HT1080 (cell line): Measurements from ENCODE around the gene SSBP1. TPM values are rescaled to one million over a fixed set of nuclear protein-coding genes. Genes with fewer than 3 reads are reported as not detected.
"Not testable (repeated sequence)": the region's sequence is repeated elsewhere in the genome, so short reads cannot be mapped to it uniquely, and the experiment has no call there.

ENCODE experiments used
- DNase-seq: peaks from one replicate; pipeline ENCODE4 v3.0.0-alpha.2; 2015; ENCODE audit warnings: low read depth
- polyA plus RNA-seq, 2 experiments: library from polyadenylated mRNA; depleted of rRNA; stranded (reverse); fragments of >200 nt; gene quantifications; 2 replicates each; pipeline ENCODE4 v1.2.3, GENCODE V29; 2015
- total RNA-seq: library from RNA; depleted of rRNA; stranded (reverse); fragments of >200 nt; shearing (Covaris generic); gene quantifications from 2 replicates; pipeline ENCODE4 v1.2.3, GENCODE V29; 2014; rRNA removed

SSBP1 gene, protein sequence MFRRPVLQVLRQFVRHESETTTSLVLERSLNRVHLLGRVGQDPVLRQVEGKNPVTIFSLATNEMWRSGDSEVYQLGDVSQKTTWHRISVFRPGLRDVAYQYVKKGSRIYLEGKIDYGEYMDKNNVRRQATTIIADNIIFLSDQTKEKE
- 370 and 377 TPM in 2 replicates for total RNA-seq
- 379 and 433 TPM in 2 replicates for polyA plus RNA-seq (2015; cell fraction: cytosol; rRNA removed)
- 311 and 333 TPM in 2 replicates for polyA plus RNA-seq (2015; cell fraction: nucleus; rRNA removed)

DNA sequence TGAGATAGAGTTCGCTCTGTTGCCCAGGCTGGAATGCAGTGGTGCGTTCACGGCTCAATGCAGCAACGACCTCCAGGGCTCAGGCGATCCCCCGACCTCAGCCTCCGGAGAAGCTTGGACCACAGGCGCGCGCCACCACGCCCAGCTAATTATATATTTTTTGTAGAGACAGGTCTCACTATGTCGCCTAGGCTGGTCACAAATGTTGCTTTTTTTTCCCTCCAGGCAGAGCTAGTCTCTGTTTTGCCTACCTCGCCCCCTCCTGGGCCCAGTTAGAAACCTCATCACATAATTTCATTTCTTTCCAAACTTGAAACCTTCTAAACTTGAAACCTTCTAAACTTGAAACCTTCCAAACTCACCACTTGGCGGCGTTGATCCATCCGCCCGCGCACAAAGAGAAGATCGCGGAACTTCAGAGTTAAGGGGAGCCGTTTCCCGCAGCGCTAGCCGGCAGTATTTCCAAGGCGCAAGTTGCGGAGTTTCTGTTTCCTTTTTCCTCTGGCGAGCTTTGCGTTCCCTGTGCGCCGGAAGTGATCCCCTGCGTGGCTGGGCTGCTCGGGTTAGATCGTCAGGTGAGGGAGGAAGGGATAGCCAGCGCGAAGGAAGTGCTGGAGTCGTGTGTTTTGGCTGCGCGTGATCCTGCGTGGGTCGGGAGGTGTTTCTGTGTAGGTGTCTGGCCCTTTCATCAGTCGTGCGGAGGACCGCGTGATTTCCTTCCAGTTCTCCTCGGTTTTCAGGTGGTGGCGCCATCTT, at the start of gene SSBP1:
Gene SSBP1 (plus strand): TSS at position 523 of the 756 bp plus-strand sequence. CDS start 809 bp downstream, outside the sequence.
- peak; percentile 96 for DNase-seq

DNA sequence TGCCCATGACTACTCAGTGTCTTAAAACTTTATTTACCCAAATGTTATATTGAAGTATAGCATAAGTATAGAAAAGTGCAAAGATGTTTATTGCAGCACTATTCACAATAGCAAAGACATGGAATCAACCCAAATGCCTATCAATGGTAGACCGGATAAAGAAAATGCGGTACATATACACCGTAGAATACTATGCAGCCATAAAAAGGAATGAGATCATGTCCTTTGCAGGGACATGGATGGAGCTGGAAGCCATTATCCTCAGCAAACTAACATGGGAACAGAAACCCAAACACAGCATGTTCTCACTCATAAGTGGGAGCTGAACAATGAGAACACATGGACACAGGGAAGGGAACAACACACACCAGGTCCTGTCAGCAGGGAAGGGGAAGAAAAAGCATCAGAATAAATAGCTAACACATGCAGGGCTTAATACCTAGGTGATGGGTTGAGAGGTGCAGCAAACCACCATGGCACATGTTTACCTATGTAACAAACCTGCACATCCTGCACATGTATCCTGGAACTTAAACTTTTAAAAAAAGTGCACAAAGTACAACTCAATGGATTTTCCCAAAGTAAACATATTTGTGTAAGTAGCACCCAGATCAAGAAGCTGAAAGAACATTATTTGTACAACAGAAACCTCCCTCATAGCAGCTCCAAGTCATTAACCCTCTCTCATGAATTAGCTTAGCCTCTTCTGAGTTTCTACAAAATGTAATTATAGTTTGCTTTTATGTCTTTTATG, 48.9 kb upstream of the SSBP1 start:
- not testable (repeated sequence) for DNase-seq

DNA sequence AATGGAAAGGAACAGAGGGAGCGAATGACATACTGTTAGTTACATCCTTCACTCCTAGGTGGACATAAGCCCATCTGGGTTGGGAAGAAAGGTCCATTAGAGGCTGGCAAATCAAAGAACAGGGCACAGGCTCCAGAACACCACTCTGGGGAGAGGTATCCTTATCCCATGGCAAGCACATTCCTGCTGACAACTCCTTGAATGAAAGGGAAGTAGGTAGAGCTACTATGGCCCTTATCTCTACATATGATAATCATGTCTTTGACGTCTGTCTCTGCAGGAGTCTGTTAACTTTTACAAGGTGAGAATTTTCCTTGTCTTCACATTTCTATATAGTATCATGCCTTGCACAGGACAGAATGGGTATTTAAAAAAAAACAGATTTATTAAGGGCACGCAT, 46.6 kb upstream of the SSBP1 start:
- DNase-seq, result no peak

DNA sequence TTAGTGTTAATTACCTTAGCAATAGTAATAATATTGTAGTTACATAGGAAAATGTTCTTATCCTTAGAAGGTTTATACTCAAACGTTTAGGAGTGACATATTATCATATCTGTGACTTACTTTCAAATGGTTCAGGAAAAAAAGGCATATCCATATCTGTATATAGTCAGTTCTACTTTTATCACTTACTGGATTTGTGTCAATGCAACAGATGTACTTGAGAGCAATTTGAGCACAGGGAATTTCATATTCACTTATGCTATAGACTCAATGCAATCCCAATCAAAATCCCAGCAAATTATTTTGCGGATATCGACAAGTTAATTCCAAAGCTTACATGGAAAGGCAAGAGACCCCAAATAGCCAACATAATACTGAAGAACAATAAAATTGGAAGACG, 46.2 kb upstream of the SSBP1 start:
- no peak for DNase-seq

DNA sequence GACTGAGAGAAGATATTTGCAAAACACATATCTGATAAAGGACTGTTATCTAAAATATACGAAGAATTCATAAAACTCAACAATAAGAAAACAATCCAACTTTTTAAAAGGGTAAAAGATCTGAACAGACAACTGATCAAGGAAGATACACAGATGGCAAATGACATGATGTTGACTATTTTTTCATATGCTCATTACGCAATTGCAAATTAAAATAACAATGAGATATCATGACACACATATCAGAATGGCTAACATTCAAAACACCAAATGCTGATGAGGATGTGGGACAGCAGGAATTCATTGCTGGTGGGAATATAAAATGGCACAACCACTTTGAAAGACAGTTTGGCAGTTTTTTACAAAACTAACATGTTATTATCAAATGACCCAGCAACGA, 45.1 kb upstream of the SSBP1 start:
- DNase-seq, result no peak

DNA sequence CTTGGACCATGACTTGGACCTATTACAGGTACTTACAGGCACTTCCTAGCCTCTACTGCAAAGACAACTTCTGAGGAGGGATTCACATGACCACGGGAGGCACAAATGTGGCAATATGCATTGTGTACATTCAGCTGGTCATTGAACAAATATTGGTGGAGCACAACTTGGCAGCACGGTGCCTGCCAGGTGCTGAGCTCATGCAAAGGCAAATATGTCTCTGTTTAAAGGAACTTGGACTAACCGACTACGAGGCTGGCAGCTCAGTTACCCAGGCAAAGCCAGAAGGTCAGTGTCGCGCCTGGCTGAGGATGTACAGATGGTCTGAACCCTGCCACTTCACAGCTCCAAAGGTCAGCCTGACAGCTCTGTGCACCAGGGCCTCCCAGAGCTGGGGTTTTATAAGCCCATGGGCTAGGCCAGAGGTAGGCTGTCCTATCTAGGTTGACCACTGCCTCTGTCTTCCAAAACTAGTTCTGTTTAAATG, 42.3 kb upstream of the SSBP1 start:
- DNase-seq, result no peak

DNA sequence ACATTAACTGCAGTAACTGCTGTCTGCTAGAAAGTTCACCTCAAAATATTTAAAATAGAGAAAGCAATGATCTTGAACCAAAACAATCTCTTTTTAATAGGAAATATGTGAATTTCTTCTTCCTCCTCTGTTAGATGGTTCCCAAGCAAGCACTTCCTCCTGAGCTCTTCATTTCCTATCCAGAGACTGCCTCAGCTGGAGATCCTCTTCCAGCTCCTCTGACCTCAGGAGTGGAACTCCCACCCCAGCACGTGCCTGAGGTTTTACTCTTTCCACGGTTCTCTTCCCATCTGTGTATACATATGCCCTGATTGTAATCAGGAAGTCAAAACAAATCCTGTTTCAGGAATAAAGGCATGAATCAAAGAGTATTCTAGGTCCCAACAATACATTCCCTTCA, 41.8 kb upstream of the SSBP1 start:
- no peak for DNase-seq

DNA sequence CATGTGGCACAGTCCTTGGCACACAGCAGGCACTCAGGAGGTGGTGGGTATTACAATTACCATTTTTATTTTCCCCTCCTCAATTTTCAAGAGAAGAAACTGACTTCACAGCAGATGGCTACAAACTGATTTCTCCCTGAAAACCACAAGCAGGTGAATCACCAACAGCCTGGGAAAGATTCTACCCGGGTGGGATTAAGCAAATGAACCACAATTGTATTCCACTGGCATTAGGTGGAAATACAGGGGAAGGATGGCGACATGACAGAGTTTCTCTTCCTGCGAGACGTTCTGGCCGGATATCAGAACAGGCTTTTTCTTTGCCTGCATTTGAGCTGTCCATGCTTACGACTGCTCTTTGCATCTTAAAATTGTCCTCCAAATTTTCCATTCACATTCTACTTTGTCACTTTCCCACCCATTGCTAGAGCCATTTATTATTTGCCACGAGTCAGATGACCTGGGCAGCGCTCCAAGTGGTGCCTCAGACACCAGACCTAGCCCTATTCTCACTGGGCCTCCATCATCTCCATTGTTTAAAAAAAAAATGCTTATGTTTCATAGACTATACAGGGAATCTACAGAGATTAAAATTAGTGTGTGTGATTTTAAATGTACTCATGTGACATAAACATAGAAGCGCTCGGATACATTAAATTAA, 40.8 kb upstream of the SSBP1 start:
- DNase-seq, result peak; percentile 95

DNA sequence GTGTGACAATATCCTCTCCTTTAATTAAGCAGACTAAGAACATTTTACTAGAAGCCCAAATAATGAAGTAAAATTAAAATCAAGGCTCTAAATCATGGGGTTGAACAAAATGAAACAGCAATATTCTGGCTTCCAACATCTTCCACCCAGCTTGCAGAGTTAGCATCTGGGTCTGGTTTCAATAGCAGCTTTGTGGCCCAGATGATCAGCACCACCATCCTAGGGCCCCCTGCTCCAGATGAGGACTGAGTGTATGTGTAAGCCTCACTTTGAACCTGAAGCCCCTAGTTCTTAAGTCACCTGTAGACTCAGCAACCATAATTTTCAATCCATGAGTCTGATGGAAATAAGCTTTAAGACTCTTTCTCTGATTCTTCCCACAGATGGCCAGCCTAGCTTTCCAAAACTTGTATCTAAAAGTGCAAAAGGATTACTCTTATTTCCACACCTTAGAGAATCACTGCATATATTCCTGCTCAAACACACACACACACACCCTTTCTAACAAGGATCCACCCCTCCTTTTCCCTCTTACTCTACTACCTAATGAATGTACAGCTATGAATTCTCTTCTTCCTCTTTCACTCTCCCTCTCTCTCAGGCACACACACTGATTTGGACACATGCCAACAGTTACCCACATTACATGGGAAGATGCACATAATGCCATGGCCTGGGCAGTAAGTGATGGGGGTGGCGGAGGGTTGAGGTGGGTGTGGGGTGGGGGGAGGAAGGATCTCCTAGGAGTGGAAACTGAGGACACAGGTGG, 39.7 kb upstream of the SSBP1 start:
- DNase-seq, result no peak

DNA sequence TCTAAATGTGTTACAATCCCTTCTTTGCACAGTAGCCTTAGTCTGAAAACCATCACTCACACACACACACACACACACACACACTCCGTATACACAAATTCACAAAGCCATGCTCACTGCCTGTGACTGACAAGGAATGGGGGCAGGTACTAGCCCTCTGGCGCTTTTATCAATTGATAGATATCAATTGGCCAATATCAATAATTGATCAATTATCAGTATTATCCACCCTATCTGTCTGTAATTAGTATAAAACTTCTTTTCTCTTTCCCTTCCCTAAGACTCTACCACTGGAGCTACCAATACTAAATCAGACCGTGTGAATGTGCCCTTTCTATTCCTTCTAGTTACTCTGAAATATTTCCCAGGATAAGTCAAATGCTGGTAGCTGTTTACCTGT, 38.3 kb upstream of the SSBP1 start:
- no peak for DNase-seq

DNA sequence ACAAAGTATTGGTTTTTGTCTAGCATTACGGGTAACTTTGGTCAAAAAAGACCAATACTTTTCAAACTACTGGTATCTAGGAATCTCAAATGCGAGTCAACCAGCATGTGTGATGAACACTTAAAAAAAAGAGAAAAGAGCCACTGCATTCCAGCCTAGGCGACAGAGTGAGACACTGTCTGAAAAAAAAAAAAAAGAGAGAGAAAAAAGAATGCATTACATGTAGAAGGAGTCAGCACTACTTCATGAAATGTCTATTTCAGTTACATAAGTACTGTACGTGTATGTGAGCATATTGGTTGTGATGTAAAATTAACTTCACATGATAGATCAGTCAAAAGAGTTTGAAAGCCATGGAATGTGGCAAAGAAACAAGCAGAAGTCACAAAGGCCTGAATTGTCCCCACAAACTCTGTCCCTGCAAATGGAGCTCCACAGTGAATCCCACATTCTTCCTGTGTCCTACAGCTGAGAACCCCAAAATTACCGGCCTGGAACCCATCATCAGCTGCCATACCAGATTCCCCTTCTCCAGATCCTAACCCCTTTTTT, 37.8 kb upstream of the SSBP1 start:
- peak; percentile 36 for DNase-seq

DNA sequence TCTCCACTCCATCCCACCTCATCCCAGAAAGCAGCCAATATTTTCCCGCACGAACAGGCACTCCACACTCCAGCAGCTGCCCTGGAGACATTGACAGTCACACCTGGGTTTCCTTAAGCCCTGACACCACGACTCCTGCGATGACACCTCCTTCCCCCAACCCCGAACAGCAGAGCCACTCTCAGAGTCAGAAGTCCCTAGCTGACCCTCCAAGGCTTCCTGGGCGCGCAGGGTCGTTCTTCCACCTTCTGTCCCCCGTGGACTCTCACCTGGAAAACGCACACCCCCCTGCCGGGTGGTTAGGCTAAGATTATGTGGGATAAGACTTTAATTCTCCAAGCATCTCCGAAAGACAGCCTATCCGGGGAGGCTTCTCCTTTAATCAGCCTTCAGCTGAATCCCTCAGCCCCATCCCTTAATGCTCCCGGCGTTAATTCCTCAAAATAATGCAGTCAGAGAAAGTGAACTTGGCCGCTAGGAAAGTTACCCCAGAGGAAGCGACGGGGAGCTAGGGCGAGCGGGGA, 37.2 kb upstream of the SSBP1 start:
- no peak for DNase-seq

DNA sequence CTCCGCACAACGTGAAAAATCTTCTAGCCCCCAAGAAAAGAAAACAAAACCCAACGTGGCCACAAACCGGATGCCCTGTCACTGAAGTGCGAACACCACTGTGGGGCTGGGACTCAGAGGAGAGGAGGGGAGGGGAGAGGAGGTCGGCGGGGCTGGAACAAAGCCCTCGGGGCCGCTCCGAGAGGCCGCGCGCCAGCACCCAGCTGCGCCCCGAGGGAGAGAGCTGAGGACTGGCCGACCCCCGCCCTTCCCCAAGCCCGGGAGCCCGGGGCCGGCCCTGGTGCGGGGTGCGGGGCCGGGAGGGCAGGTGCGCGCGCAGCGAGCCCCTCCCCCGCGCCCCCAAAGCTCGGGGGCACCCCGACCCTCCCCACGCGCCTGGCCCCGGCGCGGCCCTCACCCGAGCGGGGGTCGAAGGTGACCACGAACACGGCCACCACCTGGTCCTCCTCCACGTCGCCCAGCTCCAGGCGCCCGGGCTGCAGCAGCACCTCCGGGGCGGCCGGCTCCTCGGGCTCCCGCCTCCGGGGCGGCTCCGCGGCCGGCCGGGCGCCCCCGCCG, 36.6 kb upstream of the SSBP1 start:
- DNase-seq, result peak; percentile 27

DNA sequence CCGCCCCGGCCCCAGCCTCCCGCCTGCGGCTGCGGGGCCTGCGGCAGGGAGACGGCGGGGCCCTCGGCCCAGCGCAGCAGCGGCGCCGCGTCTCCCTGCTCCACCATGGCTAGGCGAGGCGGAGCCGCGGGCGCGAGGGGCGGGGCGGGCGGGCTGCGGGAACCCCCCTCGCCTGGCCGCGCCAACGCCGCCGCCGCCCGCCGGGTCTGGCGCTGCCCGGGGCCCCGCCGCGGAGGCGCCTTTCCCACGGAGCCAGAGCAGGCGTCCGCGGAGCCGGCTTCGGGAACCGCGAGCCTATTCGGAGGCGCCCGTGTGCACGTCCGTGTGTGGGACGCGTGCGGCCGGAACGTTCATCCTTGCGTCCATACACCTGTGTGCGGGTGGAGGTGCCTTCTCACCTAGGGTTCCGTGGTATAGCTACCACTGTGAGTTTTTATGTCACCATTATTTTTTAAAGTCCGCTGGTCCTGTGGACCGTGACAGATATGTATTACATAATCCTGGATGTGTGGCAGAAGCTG, 36.1 kb upstream of the SSBP1 start, which contains the start of gene DENND11:
Gene DENND11 (minus strand): TSS at position 120 of the 521 bp plus-strand sequence. CDS start 13 bp downstream, at position 107.
- DNase-seq, result no peak

DNA sequence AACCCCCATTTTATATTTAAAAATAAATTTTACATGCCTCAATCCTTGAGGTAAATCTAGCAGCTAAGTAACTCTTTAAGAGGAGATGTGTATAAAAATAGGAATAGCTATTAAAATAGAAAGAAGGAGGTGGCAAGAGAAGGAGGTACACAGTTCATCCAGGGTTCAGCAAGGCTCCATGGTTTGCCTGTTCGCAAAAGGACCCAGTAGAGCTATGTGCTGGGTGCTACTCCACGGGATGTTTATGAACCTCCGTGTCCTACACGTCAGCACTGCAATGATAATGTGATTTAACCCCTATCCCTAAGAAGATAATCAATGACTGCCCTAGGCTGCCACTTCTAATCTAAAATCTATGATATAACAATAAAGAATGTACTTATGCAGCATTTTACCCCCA, 35.3 kb upstream of the SSBP1 start:
- DNase-seq, result no peak

DNA sequence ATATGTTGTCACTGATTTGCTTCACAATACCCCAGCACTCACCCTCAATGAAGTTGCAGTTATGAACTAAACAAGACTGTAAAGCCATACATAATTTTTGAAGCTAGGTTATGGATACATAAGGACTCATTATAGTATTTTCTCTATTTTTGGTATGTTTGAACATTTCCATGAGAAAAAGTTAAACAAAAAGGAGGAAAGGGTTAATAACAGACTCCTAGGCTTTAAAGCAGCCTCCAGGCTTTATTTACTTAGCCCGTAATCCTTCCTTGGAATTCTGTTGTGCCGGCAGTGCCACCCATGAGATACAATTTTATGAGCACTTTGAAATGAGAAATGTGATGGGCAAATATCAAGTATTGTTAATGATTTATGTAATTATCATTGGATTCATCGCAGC, 34.0 kb upstream of the SSBP1 start:
- DNase-seq, result no peak

DNA sequence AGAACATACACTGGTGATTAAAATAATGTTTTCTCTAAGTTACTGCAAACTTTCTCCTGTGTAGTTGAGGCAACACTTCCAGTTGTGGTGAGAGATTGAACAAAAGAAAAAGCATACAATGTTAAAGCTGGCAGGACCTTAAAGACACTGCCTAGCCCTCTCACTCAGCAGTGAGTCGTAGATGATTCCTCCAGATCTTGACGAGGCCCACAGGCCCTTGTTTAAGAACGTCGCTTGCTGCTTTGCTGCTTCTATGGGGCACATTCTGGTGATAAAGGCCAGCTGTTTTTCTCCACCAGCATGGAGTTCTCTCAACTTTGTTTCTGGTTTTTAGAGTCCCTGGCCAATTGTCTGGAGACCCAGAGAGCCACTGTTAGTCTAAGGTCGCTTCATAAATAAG, 33.4 kb upstream of the SSBP1 start:
- DNase-seq, result no peak

DNA sequence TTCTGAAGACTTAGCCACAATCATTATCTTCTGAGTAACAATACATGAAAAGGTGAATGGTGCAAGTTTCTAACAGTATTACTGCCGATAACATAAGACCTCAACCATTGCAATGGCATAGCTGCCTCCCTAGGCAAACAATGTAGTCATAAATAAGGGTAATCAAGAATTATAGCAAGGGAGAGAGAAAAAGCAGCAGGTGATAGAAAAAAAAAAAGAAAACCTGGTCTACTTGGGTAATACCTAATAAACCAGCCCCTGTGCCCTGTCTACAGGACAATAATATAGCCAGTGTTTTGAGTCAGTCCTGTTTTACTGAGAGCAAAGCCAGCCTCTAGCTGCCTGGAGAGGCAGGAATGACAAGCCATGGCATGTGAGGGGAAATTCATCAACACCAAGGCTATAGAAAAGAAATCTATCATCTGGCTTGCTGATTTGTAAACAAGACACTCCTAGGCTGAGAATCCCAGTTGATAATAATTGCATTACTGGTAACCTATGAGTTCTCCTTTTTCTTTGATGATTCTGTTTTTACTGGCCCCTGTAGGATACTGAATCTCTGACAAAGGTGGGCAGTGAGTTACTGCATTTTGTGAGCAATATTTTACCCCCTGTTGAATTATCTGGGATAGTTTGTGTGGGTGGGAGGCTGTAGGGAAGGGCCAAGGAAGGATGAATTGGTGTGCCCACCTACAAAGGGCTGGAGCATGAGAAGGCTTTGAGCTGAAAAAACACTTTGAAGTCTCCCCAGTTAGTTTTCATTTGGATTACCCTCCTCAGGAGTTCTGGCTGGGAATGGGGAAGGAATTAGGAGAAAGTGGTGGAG, 31.7 kb upstream of the SSBP1 start:
- DNase-seq, result no peak

DNA sequence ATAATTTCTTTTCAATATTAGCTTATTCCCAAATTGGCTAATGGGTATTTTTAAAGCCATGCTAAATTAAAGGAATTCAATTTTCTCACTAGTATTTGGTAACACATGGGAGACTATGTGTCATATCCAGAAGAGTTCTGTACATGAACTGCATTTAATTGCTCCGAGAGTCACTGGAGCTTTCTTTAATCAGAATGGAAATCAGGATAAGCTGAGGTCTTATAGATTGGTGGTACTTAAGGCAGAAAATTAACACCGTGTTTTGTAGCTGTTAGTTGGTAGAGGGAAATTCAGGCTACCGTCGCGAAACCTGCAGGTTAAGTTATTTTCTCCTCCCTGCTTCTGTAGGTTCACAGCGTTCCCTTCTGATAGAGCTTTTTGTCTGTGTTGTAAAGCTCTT, 29.8 kb upstream of the SSBP1 start, which contains the start of gene WEE2:
Gene WEE2 (plus strand): TSS at position 3 of the 400 bp plus-strand sequence. CDS start 406 bp downstream, outside the sequence.
- no peak for DNase-seq
